ENCODE data around the gene EGFL8. TPM values are rescaled to one million over a fixed set of nuclear protein-coding genes. Genes with fewer than 3 reads are reported as not detected.

The EGFL8 gene
- total and polyA plus RNA-seq, 2 of the 8 experiments (the other 6 are each of a cell fraction or from before 2014, with no cell fraction given), result 5.0 to 9.2 TPM

DNA sequence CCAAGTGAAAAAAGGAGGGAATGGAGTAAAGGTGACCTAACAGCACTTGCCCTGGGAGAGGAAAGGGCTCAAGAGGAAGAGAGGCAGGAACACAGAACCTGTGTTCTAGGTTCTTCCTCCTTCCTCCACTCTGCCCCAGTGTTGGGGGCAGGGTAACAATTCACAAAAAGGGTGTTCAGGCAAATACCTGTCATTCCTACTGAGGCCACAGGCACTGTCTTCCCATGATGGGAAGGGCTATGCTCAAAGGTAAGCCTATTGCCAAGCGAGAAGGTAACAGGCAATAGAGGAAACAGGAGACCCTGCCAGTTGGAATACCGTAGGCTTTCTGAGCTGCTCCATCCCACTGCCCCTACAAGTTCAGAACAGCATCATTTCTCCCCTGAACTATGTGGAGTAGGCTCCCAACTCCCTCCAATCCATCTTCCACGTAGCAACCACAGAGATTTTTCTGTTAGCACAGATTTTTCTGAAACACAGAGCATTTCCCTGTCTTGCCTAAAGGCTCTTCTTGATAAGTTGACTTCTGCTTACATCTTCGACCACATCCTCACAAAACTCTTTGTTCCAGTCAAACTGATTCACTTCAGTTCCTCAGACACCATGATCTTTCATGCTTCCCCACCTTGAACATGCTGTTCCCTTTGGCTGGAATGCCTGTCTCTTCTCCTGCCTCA, 8.8 kb downstream of the EGFL8 start (continued):
- TF ChIP-seq, protein P1, sequence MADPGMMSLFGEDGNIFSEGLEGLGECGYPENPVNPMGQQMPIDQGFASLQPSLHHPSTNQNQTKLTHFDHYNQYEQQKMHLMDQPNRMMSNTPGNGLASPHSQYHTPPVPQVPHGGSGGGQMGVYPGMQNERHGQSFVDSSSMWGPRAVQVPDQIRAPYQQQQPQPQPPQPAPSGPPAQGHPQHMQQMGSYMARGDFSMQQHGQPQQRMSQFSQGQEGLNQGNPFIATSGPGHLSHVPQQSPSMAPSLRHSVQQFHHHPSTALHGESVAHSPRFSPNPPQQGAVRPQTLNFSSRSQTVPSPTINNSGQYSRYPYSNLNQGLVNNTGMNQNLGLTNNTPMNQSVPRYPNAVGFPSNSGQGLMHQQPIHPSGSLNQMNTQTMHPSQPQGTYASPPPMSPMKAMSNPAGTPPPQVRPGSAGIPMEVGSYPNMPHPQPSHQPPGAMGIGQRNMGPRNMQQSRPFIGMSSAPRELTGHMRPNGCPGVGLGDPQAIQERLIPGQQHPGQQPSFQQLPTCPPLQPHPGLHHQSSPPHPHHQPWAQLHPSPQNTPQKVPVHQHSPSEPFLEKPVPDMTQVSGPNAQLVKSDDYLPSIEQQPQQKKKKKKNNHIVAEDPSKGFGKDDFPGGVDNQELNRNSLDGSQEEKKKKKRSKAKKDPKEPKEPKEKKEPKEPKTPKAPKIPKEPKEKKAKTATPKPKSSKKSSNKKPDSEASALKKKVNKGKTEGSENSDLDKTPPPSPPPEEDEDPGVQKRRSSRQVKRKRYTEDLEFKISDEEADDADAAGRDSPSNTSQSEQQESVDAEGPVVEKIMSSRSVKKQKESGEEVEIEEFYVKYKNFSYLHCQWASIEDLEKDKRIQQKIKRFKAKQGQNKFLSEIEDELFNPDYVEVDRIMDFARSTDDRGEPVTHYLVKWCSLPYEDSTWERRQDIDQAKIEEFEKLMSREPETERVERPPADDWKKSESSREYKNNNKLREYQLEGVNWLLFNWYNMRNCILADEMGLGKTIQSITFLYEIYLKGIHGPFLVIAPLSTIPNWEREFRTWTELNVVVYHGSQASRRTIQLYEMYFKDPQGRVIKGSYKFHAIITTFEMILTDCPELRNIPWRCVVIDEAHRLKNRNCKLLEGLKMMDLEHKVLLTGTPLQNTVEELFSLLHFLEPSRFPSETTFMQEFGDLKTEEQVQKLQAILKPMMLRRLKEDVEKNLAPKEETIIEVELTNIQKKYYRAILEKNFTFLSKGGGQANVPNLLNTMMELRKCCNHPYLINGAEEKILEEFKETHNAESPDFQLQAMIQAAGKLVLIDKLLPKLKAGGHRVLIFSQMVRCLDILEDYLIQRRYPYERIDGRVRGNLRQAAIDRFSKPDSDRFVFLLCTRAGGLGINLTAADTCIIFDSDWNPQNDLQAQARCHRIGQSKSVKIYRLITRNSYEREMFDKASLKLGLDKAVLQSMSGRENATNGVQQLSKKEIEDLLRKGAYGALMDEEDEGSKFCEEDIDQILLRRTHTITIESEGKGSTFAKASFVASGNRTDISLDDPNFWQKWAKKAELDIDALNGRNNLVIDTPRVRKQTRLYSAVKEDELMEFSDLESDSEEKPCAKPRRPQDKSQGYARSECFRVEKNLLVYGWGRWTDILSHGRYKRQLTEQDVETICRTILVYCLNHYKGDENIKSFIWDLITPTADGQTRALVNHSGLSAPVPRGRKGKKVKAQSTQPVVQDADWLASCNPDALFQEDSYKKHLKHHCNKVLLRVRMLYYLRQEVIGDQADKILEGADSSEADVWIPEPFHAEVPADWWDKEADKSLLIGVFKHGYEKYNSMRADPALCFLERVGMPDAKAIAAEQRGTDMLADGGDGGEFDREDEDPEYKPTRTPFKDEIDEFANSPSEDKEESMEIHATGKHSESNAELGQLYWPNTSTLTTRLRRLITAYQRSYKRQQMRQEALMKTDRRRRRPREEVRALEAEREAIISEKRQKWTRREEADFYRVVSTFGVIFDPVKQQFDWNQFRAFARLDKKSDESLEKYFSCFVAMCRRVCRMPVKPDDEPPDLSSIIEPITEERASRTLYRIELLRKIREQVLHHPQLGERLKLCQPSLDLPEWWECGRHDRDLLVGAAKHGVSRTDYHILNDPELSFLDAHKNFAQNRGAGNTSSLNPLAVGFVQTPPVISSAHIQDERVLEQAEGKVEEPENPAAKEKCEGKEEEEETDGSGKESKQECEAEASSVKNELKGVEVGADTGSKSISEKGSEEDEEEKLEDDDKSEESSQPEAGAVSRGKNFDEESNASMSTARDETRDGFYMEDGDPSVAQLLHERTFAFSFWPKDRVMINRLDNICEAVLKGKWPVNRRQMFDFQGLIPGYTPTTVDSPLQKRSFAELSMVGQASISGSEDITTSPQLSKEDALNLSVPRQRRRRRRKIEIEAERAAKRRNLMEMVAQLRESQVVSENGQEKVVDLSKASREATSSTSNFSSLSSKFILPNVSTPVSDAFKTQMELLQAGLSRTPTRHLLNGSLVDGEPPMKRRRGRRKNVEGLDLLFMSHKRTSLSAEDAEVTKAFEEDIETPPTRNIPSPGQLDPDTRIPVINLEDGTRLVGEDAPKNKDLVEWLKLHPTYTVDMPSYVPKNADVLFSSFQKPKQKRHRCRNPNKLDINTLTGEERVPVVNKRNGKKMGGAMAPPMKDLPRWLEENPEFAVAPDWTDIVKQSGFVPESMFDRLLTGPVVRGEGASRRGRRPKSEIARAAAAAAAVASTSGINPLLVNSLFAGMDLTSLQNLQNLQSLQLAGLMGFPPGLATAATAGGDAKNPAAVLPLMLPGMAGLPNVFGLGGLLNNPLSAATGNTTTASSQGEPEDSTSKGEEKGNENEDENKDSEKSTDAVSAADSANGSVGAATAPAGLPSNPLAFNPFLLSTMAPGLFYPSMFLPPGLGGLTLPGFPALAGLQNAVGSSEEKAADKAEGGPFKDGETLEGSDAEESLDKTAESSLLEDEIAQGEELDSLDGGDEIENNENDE (IDR thresholded peaks at IDR 0.05; ENCODE audit: insufficient replicate concordance, low read length), result no peak
- TF ChIP-seq PHF8 (conservative IDR thresholded peaks at IDR 0.05; ENCODE audit: low read depth, low read length), result no peak
- TF ChIP-seq SIN3A (conservative IDR thresholded peaks at IDR 0.05 in 1 of 2, IDR thresholded peaks at IDR 0.05 in 1 of 2; ENCODE audit: low read depth in 1 of 2, low read length in 2 of 2), result no peak
- TF ChIP-seq POLR2AphosphoS5 (IDR thresholded peaks at IDR 0.05; ENCODE audit: low read depth, low read length), result no peak
- TF ChIP-seq HDAC6 (IDR thresholded peaks at IDR 0.05; ENCODE audit: low read depth, low read length), result no peak

Data from H1 (cell line).